ENCODE data around the gene GAL. TPM values are rescaled to one million over a fixed set of nuclear protein-coding genes. Genes with fewer than 3 reads are reported as not detected.

Gene GAL
- total and polyA plus RNA-seq, 2 of the 8 experiments (the other 6 are each of a cell fraction or from before 2014, with no cell fraction given): 81.8 to 233 TPM

DNA sequence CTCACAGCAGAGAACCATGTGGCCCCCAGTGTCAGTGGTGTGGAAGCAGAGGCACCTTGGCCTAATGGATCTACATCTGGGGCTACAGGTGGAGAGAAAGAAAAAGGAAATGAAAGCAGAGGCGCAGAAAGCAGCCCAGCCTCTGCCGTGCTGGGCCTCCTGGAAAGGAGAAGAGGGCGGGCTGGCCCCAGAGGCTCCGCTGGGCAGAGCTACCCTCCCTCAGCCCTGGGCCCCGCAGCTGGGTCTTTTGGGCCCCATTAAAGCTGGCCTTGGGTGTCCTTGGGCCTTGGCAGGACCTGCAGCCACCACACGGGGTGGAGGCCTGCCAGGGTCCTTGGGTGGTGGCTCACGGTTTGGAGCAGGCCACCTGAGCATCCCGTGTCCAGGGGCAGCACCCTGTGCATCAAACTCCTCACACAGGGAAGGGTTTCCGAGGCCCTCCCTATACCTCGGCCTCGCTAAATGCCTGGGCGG, 31.6 kb upstream of the GAL start (continued):
- TF ChIP-seq, protein P1, sequence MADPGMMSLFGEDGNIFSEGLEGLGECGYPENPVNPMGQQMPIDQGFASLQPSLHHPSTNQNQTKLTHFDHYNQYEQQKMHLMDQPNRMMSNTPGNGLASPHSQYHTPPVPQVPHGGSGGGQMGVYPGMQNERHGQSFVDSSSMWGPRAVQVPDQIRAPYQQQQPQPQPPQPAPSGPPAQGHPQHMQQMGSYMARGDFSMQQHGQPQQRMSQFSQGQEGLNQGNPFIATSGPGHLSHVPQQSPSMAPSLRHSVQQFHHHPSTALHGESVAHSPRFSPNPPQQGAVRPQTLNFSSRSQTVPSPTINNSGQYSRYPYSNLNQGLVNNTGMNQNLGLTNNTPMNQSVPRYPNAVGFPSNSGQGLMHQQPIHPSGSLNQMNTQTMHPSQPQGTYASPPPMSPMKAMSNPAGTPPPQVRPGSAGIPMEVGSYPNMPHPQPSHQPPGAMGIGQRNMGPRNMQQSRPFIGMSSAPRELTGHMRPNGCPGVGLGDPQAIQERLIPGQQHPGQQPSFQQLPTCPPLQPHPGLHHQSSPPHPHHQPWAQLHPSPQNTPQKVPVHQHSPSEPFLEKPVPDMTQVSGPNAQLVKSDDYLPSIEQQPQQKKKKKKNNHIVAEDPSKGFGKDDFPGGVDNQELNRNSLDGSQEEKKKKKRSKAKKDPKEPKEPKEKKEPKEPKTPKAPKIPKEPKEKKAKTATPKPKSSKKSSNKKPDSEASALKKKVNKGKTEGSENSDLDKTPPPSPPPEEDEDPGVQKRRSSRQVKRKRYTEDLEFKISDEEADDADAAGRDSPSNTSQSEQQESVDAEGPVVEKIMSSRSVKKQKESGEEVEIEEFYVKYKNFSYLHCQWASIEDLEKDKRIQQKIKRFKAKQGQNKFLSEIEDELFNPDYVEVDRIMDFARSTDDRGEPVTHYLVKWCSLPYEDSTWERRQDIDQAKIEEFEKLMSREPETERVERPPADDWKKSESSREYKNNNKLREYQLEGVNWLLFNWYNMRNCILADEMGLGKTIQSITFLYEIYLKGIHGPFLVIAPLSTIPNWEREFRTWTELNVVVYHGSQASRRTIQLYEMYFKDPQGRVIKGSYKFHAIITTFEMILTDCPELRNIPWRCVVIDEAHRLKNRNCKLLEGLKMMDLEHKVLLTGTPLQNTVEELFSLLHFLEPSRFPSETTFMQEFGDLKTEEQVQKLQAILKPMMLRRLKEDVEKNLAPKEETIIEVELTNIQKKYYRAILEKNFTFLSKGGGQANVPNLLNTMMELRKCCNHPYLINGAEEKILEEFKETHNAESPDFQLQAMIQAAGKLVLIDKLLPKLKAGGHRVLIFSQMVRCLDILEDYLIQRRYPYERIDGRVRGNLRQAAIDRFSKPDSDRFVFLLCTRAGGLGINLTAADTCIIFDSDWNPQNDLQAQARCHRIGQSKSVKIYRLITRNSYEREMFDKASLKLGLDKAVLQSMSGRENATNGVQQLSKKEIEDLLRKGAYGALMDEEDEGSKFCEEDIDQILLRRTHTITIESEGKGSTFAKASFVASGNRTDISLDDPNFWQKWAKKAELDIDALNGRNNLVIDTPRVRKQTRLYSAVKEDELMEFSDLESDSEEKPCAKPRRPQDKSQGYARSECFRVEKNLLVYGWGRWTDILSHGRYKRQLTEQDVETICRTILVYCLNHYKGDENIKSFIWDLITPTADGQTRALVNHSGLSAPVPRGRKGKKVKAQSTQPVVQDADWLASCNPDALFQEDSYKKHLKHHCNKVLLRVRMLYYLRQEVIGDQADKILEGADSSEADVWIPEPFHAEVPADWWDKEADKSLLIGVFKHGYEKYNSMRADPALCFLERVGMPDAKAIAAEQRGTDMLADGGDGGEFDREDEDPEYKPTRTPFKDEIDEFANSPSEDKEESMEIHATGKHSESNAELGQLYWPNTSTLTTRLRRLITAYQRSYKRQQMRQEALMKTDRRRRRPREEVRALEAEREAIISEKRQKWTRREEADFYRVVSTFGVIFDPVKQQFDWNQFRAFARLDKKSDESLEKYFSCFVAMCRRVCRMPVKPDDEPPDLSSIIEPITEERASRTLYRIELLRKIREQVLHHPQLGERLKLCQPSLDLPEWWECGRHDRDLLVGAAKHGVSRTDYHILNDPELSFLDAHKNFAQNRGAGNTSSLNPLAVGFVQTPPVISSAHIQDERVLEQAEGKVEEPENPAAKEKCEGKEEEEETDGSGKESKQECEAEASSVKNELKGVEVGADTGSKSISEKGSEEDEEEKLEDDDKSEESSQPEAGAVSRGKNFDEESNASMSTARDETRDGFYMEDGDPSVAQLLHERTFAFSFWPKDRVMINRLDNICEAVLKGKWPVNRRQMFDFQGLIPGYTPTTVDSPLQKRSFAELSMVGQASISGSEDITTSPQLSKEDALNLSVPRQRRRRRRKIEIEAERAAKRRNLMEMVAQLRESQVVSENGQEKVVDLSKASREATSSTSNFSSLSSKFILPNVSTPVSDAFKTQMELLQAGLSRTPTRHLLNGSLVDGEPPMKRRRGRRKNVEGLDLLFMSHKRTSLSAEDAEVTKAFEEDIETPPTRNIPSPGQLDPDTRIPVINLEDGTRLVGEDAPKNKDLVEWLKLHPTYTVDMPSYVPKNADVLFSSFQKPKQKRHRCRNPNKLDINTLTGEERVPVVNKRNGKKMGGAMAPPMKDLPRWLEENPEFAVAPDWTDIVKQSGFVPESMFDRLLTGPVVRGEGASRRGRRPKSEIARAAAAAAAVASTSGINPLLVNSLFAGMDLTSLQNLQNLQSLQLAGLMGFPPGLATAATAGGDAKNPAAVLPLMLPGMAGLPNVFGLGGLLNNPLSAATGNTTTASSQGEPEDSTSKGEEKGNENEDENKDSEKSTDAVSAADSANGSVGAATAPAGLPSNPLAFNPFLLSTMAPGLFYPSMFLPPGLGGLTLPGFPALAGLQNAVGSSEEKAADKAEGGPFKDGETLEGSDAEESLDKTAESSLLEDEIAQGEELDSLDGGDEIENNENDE (IDR thresholded peaks at IDR 0.05; ENCODE audit: insufficient replicate concordance, low read length): no peak
- TF ChIP-seq CBX5 (IDR thresholded peaks at IDR 0.05; ENCODE audit: low read depth, low read length) (no peak), SP4 (IDR thresholded peaks at IDR 0.05; ENCODE audit: low read length) (no peak), SP2 (IDR thresholded peaks at IDR 0.05; ENCODE audit: low read length) (no peak), EGR1 (IDR thresholded peaks at IDR 0.05; ENCODE audit: borderline replicate concordance, low read depth, low read length) (no peak), SUZ12 (IDR thresholded peaks at IDR 0.05; ENCODE audit: low read length) (no peak), SIX5 (IDR thresholded peaks at IDR 0.05; ENCODE audit: low read depth, low read length) (no peak), CEBPB (IDR thresholded peaks at IDR 0.05; ENCODE audit: low read depth, low read length) (no peak), SRF (IDR thresholded peaks at IDR 0.05; ENCODE audit: low read depth, low read length) (no peak)
